Activated naive CD8-positive, alpha-beta T cell (primary cell): ENCODE data around the gene SLC38A2.
A peak's percentile ranks its signal among the peaks of the same experiment; 100 is the strongest.

Experiments used
- H3K27ac Mint-ChIP-seq: one replicate; pipeline ENCODE4 v1.8.0; 2021; ENCODE audit warnings: mixed read lengths
- H3K27me3 Mint-ChIP-seq: one replicate; pipeline ENCODE4 v1.8.0; 2021; ENCODE audit warnings: mixed read lengths
- H3K36me3 Mint-ChIP-seq: one replicate; pipeline ENCODE4 v1.8.0; 2021; ENCODE audit warnings: mixed read lengths
- H3K4me1 Mint-ChIP-seq: one replicate; pipeline ENCODE4 v1.8.0; 2021; ENCODE audit warnings: low read depth, mixed read lengths
- H3K4me3 Mint-ChIP-seq: one replicate; pipeline ENCODE4 v1.8.0; 2021; ENCODE audit warnings: mild to moderate bottlenecking, mixed read lengths
- H3K9me3 Mint-ChIP-seq: one replicate; pipeline ENCODE4 v1.8.0; 2021; ENCODE audit warnings: low read depth, mixed read lengths

SLC38A2 gene

DNA sequence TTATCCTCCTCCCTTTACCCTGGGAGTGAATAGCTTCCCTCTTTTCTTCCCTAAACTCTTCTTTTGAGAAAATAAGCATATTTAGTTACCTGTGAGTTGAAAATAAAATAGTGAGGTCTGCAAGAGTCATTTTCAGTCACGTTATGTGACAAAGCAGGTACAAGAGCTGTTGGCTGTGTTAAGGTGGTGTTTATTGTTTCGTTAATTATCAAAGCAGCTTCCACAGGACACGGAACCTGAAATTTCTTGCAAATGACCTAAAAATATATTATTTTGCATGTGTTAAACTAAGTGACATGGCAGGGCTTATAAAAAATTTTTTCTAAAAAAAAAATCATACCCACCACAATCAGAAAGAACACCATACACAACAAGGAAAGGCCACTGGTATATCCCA is 8.3 kb downstream of the SLC38A2 start:
- peaks cover 84% of the 10 kb centered on the region for H3K4me1 Mint-ChIP-seq
- no peaks in the 10 kb centered on the region for H3K27me3 Mint-ChIP-seq
- H3K9me3 Mint-ChIP-seq: no peaks in the 10 kb centered on the region
- peak overlapping the region; percentile 25 for H3K4me3 Mint-ChIP-seq
- H3K36me3 Mint-ChIP-seq: peaks cover 33% of the 10 kb centered on the region
- peak overlapping the region; percentile 25 for H3K27ac Mint-ChIP-seq

DNA sequence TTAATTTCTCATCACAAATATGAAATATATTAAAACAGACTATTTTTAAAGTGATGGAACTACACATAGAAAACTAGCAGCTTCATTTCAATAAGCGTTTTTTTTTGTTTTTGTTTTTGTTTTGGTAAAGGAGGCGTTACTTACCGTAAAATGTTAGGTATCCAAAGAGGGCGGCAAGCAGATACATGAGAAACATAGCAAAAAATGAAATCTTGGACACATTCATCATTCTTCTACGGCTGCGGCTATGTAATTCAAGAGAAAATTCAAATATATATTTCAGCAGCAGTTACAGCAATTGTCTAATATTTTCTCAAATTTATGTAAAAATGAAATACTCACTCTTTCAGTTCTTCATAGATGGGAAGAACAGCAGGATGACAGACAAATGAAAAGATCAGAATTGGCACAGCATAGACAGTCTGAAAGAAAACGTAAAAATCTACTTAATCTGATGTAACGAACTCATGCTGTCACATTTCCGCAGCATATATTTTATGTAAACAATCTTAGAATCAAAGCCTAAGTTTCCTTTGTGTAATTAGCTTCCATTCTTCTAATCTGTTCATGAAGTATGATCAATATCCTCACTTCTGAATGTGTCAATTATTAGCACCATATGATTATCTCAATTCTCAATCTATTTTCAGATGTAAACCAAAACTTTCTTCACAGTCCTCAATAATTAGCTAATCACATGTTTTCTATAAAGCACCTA is 8.8 kb downstream of the SLC38A2 start:
- Mint-ChIP-seq H3K4me3 (peak overlapping the region; percentile 25), H3K9me3 (no peaks in the 10 kb centered on the region), H3K27ac (peak overlapping the region; percentile 25)

DNA sequence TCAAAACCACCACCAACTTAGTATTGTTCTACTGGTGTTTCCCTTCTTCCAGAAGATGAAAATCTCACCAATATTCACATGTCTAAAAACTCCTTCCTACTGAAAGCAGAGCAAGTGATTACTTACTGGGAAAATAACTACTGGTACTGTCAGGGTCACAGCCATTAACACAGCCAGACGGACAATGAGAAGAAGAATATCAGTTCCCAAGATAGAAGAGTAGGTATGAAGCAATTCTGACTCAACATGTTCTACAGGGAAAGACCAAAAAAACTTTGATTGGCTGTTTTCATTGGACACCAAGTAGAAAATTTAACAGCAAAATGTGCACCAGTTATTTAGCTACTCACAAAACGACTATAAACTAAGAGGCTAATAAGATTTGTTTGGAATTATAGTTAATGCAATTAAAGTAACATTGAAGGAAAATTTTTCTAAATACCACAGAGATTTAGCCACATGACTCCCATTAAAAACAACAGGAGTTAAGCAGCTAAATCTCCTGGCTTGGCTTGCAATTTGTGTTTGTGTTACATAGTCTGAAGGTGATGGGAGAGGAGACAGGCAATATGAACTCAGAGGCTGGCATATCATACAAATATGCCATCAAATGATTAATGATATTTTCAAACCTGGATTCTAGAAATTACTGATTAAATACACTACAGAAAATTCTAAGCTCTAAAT is 9.5 kb downstream of the SLC38A2 start:
- no peaks in the 10 kb centered on the region for H3K27me3 Mint-ChIP-seq
- peak overlapping the region; percentile 79 for H3K27ac Mint-ChIP-seq
- peak overlapping the region; percentile 35 for H3K4me3 Mint-ChIP-seq

More for the DNA sequence above, 8.8 kb downstream of the SLC38A2 start:
- Mint-ChIP-seq H3K4me1 (peaks cover 78% of the 10 kb centered on the region), H3K36me3 (peaks cover 34% of the 10 kb centered on the region), H3K27me3 (no peaks in the 10 kb centered on the region)

DNA sequence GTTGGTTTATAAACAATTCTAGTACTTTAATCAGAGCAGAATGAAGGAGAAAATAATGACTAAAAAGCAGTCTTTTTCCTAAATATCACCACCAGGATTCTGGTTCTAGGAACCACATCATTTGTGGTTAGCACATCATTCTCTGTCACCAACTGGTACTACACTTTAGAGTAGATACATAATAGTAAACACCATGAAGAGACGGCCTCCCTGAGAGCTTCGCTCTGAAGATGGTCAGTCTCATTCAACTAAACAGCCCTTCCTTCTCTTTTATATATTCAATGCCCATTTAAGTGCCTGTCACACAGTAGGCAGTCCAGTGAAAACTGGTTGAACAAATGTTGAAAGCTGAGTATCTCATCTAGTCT is 10.9 kb downstream of the SLC38A2 start:
- H3K9me3 Mint-ChIP-seq: no peaks in the 10 kb centered on the region
- H3K27me3 Mint-ChIP-seq: no peaks in the 10 kb centered on the region
- peaks cover 57% of the 10 kb centered on the region for H3K4me1 Mint-ChIP-seq
- peak overlapping the region; percentile 86 for H3K27ac Mint-ChIP-seq
- H3K4me3 Mint-ChIP-seq: peak overlapping the region; percentile 47
- H3K36me3 Mint-ChIP-seq: peaks cover 34% of the 10 kb centered on the region

More for the DNA sequence above, 9.5 kb downstream of the SLC38A2 start:
- Mint-ChIP-seq H3K4me1 (peaks cover 71% of the 10 kb centered on the region), H3K9me3 (no peaks in the 10 kb centered on the region), H3K36me3 (peaks cover 34% of the 10 kb centered on the region)

DNA sequence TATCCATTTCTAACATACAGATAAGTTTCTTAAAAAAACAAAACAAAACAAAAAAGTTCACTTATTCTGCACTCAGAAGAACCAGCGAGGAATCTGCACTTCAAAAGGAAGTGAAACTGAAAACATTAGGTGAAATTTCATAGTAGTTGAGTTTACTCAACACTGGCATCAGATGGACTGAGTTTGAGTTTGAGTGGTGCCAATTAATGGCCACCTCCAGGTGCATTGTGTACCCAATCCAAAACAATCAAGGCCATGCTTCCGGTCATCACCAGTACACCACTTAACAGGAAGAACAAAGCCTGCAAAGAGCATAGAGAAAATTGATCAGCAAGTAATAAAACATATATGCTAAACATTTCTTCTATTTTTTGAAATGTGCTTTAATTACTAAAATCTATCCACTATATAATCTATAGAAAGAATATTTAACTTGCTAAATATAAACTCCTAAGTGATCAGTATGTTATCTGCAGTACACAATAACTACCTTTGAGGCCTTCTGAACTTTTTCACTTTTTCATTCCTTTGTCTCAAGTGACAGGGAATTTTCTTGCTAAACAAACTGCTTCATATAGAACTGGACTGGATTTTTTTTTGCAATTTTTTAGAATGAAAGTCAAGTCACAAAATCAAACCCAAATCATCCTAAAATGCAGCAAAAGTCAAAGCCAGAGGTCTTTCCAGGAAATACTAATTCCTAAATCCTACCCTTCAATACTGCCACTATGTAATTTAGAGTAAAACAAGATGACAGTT is 11.5 kb downstream of the SLC38A2 start:
- Mint-ChIP-seq H3K4me3 (peak overlapping the region; percentile 62), H3K27ac (peak overlapping the region; percentile 88), H3K27me3 (no peaks in the 10 kb centered on the region), H3K36me3 (peaks cover 34% of the 10 kb centered on the region), H3K4me1 (peaks cover 54% of the 10 kb centered on the region), H3K9me3 (no peaks in the 10 kb centered on the region)

DNA sequence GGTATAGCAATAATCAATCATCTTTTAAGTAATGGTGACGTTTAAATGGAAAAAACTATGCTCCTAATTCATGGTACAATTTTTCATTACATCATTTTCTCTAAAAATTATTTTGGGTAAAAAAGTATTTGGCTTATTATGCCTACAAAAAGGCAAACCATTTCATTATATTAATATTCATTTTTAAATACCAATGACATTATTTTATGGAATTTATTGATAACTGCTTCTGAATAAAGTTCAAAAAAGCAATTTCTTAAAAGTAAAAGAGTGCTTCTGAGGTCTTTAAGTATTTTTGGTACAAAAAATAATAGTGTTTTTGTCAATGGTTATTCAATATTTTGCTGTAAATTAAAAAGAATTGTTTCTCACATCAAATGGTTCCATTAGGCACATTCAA is 12.2 kb downstream of the SLC38A2 start:
- Mint-ChIP-seq H3K9me3 (no peaks in the 10 kb centered on the region), H3K27me3 (no peaks in the 10 kb centered on the region), H3K4me3 (peak overlapping the region; percentile 62), H3K27ac (peak overlapping the region; percentile 88), H3K36me3 (peaks cover 32% of the 10 kb centered on the region), H3K4me1 (peaks cover 48% of the 10 kb centered on the region)

DNA sequence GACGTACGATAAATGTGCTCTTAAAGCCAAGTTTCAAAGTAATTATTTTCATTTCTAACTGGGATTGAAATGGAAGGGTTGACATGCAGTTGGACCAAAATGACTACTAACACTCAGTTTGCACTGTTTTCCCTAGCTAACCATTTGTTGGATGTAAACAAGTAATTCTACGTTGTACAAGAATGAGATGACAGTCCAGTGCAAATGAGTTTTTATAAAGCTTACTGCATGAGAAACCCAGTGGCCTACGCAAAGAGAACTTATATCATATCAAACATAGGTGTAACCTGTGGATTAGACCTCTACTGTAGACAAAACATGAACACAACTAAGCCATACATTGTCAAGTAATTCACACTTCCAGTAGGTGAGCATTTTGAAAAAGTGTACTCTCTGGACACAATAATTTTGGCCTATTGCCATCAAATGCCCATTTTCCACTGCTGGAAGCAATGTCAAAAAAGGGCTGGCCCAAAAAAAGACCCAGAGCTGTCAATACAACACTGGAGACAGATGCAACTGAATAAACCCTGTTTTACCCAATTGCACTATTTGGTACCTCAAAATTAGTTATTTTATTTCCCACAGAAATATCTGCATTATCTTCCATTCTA is 12.8 kb downstream of the SLC38A2 start:
- peak overlapping the region; percentile 41 for H3K27ac Mint-ChIP-seq
- no peaks in the 10 kb centered on the region for H3K27me3 Mint-ChIP-seq
- H3K4me1 Mint-ChIP-seq: peaks cover 44% of the 10 kb centered on the region
- peaks cover 27% of the 10 kb centered on the region for H3K36me3 Mint-ChIP-seq
- H3K9me3 Mint-ChIP-seq: no peaks in the 10 kb centered on the region
- peak overlapping the region; percentile 30 for H3K4me3 Mint-ChIP-seq

DNA sequence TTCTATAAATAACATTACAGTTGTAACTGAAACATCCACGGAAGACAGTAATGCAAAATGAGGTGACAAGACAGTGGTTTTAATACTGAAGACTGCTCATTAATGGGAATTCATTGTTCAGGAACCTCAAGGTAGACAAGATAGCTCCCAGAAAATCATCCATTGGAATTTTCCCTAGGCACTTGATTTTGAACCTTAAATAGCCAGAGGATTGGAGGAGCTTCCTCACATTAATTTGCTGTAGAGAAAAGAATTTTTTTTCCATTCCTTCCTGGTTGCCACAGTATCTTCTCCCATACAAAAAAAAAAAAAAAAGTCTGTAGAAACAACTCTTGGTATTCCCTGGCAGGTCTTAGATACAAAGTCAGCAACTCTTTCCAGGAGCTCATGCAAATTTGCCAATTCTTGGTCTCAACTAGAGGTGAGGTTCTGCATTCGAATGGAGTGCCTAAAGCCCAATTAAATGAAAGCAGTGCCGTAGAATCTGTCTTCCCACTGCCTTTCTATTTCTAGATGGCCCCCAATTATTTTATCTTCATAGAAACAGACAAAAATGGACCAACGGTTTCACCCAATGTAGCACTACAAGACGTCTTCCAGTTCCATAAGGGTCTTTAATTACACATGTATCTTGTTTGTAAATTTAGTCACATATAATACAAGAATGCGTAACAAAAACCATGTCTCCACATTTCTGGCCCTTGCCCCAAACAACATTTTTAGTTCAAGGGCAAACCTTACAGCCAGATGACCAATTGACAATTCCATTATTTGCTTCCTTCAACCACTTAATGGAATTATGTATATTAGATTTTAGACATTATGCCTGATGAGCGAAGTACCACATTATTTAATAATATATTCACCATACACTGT is 13.5 kb downstream of the SLC38A2 start:
- Mint-ChIP-seq H3K36me3 (peaks cover 27% of the 10 kb centered on the region), H3K4me1 (peaks cover 48% of the 10 kb centered on the region), H3K4me3 (no peak overlapping the region), H3K27me3 (no peaks in the 10 kb centered on the region), H3K27ac (no peak overlapping the region), H3K9me3 (no peaks in the 10 kb centered on the region)

DNA sequence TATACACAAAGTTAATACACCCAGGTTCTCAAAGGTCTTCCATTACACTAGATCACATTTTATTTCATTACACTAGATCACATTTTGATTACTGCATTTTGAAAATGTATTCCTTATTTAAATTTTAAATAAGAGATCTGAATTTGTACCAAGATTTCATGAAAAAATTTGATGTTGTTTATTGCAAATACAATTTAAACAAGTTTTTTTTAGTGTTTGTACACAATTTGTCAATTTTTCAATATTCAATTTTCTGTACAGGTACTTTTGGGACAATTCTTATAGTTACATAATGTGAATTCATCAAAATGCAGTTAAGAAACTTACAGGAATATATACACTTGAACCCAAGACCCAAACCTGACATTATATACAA is 14.3 kb downstream of the SLC38A2 start:
- no peaks in the 10 kb centered on the region for H3K9me3 Mint-ChIP-seq
- H3K27ac Mint-ChIP-seq: no peak overlapping the region
- H3K36me3 Mint-ChIP-seq: peaks cover 27% of the 10 kb centered on the region
- H3K4me3 Mint-ChIP-seq: no peak overlapping the region
- peaks cover 43% of the 10 kb centered on the region for H3K4me1 Mint-ChIP-seq
- H3K27me3 Mint-ChIP-seq: no peaks in the 10 kb centered on the region

DNA sequence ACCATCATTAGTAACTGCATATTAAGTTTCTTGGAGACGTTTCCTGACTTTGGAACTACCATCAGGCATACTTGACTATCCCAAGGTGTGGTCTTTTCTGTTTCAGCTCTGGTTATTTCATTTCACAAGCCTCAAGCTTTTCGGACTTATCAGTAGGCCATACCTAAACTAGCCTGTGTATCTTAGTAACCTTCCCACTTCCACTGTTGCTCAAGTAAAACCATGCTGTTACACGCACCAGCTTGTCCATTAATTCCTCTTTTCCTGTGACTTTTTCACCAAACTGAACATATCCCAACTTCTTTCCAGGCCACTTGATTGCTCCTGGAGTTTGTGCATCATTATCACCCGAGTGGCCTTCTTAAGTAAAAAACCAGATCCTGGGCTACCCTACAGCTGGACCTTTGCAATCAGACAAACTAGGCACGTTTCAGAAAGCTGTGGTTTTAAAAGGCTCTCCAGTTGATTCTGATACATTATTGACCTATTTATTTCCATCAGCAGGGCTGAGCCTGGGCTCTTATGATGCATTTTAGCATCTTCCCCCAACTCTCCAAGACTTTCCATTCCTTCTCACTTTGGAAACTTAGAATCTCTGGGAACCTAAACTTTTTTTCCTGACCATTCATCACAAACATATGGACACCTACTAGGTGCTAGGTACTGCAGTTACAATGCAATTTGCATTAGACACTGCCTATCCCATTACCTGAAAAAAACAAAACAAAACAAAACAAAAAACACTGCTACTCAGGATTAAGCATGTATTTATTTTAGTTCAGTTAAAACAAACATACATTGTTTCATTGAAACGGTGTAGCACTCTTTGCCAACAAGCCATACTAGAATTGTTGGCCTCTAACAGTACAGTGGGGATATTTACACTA is 14.9 kb downstream of the SLC38A2 start:
- no peaks in the 10 kb centered on the region for H3K27me3 Mint-ChIP-seq
- no peak overlapping the region for H3K27ac Mint-ChIP-seq
- no peak overlapping the region for H3K4me3 Mint-ChIP-seq

DNA sequence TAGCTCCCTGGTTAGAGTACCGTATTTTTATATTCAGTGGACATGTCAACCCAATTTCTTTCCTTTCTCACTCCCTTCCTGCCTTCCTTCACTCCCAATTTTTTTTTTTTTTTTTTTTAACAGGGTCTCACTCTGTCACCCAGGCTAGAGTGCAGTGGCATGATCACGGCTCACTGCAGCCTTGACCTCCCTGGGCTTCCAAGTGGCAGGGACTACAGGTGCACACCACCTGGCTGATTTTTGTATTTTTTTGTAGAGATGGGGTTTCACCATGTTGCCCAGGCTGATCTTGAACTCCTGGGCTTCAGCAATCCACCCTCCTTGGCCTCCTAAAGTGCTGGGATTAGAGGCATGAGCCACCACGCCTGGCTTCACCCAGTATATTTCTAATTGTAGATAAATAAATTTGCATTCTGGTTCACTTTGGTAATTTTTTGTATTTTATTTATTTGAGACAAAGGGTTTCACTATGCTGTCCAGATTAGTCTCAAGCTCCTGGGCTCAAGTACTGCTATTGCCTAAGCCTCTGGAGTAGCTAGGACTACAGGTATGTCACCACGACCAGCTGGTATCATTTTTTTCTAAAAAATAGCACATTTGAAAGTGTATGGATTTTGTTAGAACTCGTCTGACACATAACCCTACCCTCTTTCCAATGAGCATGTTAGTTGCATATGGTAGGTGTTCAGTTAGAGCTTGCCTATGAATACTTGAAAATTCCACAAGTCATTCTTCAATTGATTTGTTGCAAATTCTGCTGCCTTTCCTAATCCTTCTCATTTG is 15.7 kb downstream of the SLC38A2 start:
- Mint-ChIP-seq H3K9me3 (no peaks in the 10 kb centered on the region), H3K27ac (no peak overlapping the region), H3K4me1 (peaks cover 30% of the 10 kb centered on the region), H3K4me3 (no peak overlapping the region), H3K36me3 (peaks cover 19% of the 10 kb centered on the region), H3K27me3 (no peaks in the 10 kb centered on the region)

More for the DNA sequence above, 14.9 kb downstream of the SLC38A2 start:
- Mint-ChIP-seq H3K4me1 (peaks cover 37% of the 10 kb centered on the region), H3K9me3 (no peaks in the 10 kb centered on the region), H3K36me3 (peaks cover 24% of the 10 kb centered on the region)

DNA sequence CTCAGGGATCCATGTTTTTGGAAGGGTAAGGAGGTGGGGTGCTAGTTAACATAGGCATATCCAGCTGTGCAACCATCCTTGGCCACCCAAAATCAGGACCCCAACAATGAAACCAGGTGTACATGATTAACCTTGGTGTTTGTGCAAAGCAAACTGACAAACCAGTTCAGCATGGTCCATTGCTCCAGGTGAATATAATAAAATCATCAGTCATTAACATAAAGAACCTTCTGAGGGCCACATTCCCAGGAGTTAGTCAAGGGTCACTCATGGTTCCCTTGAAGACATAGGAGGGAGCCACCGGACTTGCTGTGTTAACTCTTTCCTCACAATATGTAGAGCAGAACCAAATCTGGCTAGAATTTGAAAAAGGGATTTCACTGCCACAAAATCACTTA is 17.8 kb downstream of the SLC38A2 start:
- Mint-ChIP-seq H3K4me1 (peaks cover 13% of the 10 kb centered on the region), H3K4me3 (no peak overlapping the region), H3K27ac (no peak overlapping the region), H3K9me3 (no peaks in the 10 kb centered on the region), H3K36me3 (peaks cover 7% of the 10 kb centered on the region), H3K27me3 (no peaks in the 10 kb centered on the region)
